ENCODE results near the gene ZP4. TPM values are rescaled to one million over a fixed set of nuclear protein-coding genes. Genes with fewer than 3 reads are reported as not detected.

Gene ZP4, protein sequence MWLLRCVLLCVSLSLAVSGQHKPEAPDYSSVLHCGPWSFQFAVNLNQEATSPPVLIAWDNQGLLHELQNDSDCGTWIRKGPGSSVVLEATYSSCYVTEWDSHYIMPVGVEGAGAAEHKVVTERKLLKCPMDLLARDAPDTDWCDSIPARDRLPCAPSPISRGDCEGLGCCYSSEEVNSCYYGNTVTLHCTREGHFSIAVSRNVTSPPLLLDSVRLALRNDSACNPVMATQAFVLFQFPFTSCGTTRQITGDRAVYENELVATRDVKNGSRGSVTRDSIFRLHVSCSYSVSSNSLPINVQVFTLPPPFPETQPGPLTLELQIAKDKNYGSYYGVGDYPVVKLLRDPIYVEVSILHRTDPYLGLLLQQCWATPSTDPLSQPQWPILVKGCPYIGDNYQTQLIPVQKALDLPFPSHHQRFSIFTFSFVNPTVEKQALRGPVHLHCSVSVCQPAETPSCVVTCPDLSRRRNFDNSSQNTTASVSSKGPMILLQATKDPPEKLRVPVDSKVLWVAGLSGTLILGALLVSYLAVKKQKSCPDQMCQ
- total RNA-seq = not detected
- polyA plus RNA-seq = not detected
- long read RNA-seq, donor 1 = 0 reads
- long read RNA-seq, donor 2 = 0 reads

DNA sequence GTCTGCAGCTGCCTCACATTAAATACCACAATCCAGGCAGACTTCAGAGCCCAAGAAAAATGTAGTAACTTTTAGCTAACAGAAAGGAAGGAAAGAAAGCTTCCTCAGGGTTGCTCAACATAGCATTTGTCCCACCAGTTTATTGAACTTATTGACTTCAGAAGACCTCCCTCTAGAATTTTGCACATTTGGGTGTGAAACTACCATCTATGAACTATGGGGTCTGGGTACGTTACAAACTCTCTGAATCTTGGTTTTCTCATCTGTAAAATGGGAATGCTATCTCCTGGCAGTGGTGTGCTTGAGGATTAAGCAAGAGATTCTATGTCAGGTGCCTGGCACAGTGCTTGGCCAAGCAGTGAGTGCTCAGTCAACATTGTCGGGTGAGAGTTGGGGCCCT, at the start of gene ZP4:
TSS of gene ZP4 (minus strand) at position 101 of the 400 bp plus-strand sequence. CDS start 287 bp downstream, outside the sequence.
- H3K36me3 ChIP-seq = no peaks in the 10 kb centered on the region
- no peak for TF ChIP-seq POLR2AphosphoS5 (IDR thresholded peaks at IDR 0.05)
- TF ChIP-seq POLR2A (IDR thresholded peaks at IDR 0.05) = no peak
- TF ChIP-seq, protein P1, sequence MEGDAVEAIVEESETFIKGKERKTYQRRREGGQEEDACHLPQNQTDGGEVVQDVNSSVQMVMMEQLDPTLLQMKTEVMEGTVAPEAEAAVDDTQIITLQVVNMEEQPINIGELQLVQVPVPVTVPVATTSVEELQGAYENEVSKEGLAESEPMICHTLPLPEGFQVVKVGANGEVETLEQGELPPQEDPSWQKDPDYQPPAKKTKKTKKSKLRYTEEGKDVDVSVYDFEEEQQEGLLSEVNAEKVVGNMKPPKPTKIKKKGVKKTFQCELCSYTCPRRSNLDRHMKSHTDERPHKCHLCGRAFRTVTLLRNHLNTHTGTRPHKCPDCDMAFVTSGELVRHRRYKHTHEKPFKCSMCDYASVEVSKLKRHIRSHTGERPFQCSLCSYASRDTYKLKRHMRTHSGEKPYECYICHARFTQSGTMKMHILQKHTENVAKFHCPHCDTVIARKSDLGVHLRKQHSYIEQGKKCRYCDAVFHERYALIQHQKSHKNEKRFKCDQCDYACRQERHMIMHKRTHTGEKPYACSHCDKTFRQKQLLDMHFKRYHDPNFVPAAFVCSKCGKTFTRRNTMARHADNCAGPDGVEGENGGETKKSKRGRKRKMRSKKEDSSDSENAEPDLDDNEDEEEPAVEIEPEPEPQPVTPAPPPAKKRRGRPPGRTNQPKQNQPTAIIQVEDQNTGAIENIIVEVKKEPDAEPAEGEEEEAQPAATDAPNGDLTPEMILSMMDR (IDR thresholded peaks at IDR 0.05 in 8 of 11, conservative IDR thresholded peaks at IDR 0.05 in 3 of 11) = no peak
- no peaks in the 10 kb centered on the region for H3K4me1 ChIP-seq
- intact Hi-C loops (cut with DNase I; ENCODE audit: low total_unique reads) = no loop called here
- no peak within 1 kb of the TSS for H3K27ac ChIP-seq
- DNase-seq = no peak
- H3K9me3 ChIP-seq = no peaks in the 10 kb centered on the region
- no peak within 1 kb of the TSS for H3K4me3 ChIP-seq
- no peaks in the 10 kb centered on the region for H3K27me3 ChIP-seq (replicated peaks in 1 of 7)
- whole genome bisulfite sequencing, 5 donors = 77 to 86% (median 82%) methylated on average over 2 of the region's 2 CpGs

DNA sequence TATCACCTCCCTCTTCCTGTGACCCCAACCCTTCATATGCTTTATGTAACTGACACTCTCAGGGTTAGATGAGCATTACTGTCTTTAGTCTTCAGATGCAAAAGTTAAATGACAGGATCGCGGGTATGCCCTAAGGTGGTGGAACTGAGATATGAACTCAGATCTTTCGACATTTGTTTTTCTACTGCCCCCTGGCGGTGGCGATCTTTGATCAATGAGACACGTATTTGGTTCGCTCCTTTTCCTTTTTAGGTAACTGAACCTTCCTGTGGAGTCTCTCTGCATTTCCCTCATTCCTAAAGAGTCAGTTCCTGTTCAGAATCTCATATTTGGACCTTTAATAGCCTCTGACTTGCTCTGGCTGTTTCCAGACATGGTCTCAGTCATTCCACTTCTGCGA, 47.8 kb upstream of the ZP4 start:
- WGBS, 5 donors = 79 to 84% (median 81%) methylated on average over 8 of the region's 8 CpGs

DNA sequence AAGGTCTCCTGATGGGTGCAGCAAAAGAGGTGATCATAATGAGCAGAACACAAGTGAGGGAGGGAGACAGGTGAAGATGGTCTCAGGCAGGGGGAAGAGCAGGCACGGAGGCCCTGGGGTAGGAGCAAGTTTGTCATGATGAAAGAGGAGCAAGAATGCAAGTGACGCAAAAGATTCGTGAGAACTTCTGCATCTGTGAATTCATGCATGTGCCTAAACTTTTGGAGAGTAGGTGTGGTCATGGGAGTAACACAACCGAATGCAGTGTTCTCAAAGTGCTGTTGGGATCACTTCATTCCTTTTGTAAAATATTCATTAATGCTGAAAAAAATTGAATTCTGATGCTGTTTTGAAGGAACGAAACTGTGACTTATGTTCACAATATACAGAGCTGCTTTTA, 47.3 kb upstream of the ZP4 start:
- Histone ChIP-seq H3K4me1 (no peaks in the 10 kb centered on the region), H3K27ac (no peak overlapping the region), H3K36me3 (no peaks in the 10 kb centered on the region), H3K27me3 (replicated peaks in 1 of 7) (no peaks in the 10 kb centered on the region), H3K9me3 (no peaks in the 10 kb centered on the region), H3K4me3 (no peak overlapping the region)
- DNase-seq = no peak
- intact Hi-C loops (cut with DNase I; ENCODE audit: low total_unique reads) = no loop called here
- WGBS, 5 donors = 80 to 95% (median 85%) methylated on average over 5 of the region's 5 CpGs
- TF ChIP-seq POLR2AphosphoS5 (IDR thresholded peaks at IDR 0.05) = no peak
- TF ChIP-seq, protein P1 (IDR thresholded peaks at IDR 0.05 in 8 of 11, conservative IDR thresholded peaks at IDR 0.05 in 3 of 11) = no peak
- no peak for TF ChIP-seq POLR2A (IDR thresholded peaks at IDR 0.05)

More for the DNA sequence above, 47.8 kb upstream of the ZP4 start:
- TF ChIP-seq POLR2A (IDR thresholded peaks at IDR 0.05) (no peak), POLR2AphosphoS5 (IDR thresholded peaks at IDR 0.05) (no peak)
- TF ChIP-seq, protein P1 (IDR thresholded peaks at IDR 0.05 in 8 of 11, conservative IDR thresholded peaks at IDR 0.05 in 3 of 11) = no peak
- intact Hi-C loops (cut with DNase I; ENCODE audit: low total_unique reads) = no loop called here
- H3K4me3 ChIP-seq = no peak overlapping the region
- H3K9me3 ChIP-seq = no peaks in the 10 kb centered on the region
- no peak overlapping the region for H3K27ac ChIP-seq
- H3K4me1 ChIP-seq = no peaks in the 10 kb centered on the region
- no peaks in the 10 kb centered on the region for H3K27me3 ChIP-seq (replicated peaks in 1 of 7)
- no peaks in the 10 kb centered on the region for H3K36me3 ChIP-seq
- no peak for DNase-seq

DNA sequence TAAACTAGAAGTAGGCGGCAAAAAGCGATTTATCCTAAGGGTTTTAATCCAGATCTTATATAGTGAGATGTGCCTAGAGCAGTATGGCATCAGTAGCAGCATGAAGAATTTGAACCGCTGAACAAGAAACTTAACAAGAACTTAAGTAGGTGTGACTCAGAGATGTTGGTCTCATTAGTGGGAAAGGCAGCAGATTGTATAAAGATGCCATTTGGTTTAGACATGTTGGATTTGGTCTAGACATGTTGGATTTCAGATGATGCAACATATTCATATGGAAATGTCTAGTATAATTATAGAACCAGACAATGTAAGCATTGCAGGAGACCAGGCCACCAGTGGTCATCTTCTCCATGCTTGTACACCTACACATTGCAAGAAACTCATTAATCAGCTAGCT, 42.1 kb upstream of the ZP4 start:
- TF ChIP-seq, protein P1 (IDR thresholded peaks at IDR 0.05 in 8 of 11, conservative IDR thresholded peaks at IDR 0.05 in 3 of 11) = no peak
- TF ChIP-seq POLR2AphosphoS5 (IDR thresholded peaks at IDR 0.05) (no peak), POLR2A (IDR thresholded peaks at IDR 0.05) (no peak)
- Histone ChIP-seq H3K36me3 (no peaks in the 10 kb centered on the region), H3K9me3 (no peaks in the 10 kb centered on the region), H3K27ac (no peak overlapping the region), H3K4me1 (no peaks in the 10 kb centered on the region), H3K27me3 (replicated peaks in 1 of 7) (no peaks in the 10 kb centered on the region), H3K4me3 (no peak overlapping the region)
- DNase-seq = no peak
- WGBS, 5 donors = 90 to 99% (median 97%) methylated on average over 3 of the region's 3 CpGs
- intact Hi-C loops (cut with DNase I; ENCODE audit: low total_unique reads) = no loop called here
